Osteoblast (primary cell): ENCODE measurements around the gene BET1L. TPM values are rescaled to one million over a fixed set of nuclear protein-coding genes. Genes with fewer than 3 reads are reported as not detected.

ENCODE experiments used
- DNase-seq: peaks from one replicate; pipeline ENCODE4 v3.0.0; 2011; ENCODE audit warnings: low spot score, mixed read lengths; ENCODE audit not compliant: insufficient read length; ENCODE audit errors: missing footprints
- H2AFZ ChIP-seq: 2 replicates; pipeline ENCODE4 v1.6.0; 2011; ENCODE audit warnings: mild to moderate bottlenecking, low read length
- H3K27ac ChIP-seq: 2 replicates; pipeline ENCODE4 v1.5.1; 2011; ENCODE audit warnings: mild to moderate bottlenecking, low read depth, low read length, moderate library complexity
- H3K27me3 ChIP-seq: 2 replicates; pipeline ENCODE4 v1.6.0; 2012; ENCODE audit warnings: mild to moderate bottlenecking, control low read depth, inconsistent platforms, low read length, moderate library complexity; ENCODE audit not compliant: insufficient read depth
- H3K36me3 ChIP-seq: 2 replicates; pipeline ENCODE4 v1.5.1; 2011; ENCODE audit warnings: mild to moderate bottlenecking, low read length, control low read depth, moderate library complexity; ENCODE audit not compliant: insufficient read depth
- H3K4me1 ChIP-seq: 2 replicates; pipeline ENCODE4 v1.5.1; 2011; ENCODE audit warnings: mild to moderate bottlenecking, low read length, control low read depth, moderate library complexity; ENCODE audit not compliant: insufficient read depth
- H3K4me2 ChIP-seq: 2 replicates; pipeline ENCODE4 v1.6.0; 2011; ENCODE audit warnings: mild to moderate bottlenecking, low read length; ENCODE audit not compliant: insufficient read depth
- H3K4me3 ChIP-seq: fragments of 200-600 bp; sonication (generic); 3 replicates; pipeline ENCODE4 v1.5.1; 2012; ENCODE audit warnings: mild to moderate bottlenecking, low read length, inconsistent platforms; ENCODE audit not compliant: insufficient read depth
- H3K79me2 ChIP-seq: 2 replicates; pipeline ENCODE4 v1.6.0; 2012; ENCODE audit warnings: mild to moderate bottlenecking, low read length, control low read depth, inconsistent platforms; ENCODE audit not compliant: insufficient read depth
- H3K9me3 ChIP-seq: 2 replicates; pipeline ENCODE4 v1.5.1; 2011; ENCODE audit warnings: low read depth, low read length, control low read depth
- H4K20me1 ChIP-seq: 2 replicates; pipeline ENCODE4 v1.6.0; 2012; ENCODE audit warnings: mild to moderate bottlenecking, low read length, control low read depth; ENCODE audit not compliant: insufficient read depth
- total RNA-seq: library from RNA; depleted of rRNA; stranded (reverse); fragments of >200 nt; gene quantifications from 2 replicates; pipeline ENCODE4 v1.2.3, GENCODE V29; 2012
- TF ChIP-seq, protein P1 (sequence below): IDR thresholded peaks from 2 replicates; pipeline ENCODE4 v1.5.1; 2011; ENCODE audit warnings: mild to moderate bottlenecking, low read depth, low read length, moderate library complexity; ENCODE audit errors: extremely low read depth

The BET1L gene
- total RNA-seq, 1 donor, result 24.6 TPM

DNA sequence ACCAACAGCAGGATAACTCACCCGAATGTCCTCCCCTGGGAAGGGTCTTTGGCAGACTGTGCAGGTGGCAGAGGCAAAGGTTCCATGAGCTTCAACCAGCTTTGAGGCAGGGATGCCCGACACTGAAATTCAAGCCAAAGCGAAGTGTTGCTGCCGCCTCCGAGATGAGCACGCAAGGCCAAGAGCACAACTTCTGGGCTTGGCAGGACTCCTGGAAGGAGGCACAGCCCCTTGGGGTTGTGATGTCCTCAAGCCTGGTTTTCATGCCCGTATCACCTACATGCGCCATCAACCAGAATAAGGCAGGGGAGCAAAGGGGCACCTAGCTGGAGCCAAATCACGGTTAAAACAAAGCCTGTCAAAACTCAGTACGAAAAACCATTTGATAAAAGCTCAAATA is 23.2 kb upstream of the BET1L start:
- H4K20me1 ChIP-seq, result no peaks in the 10 kb centered on the region
- no peaks in the 10 kb centered on the region for H3K27me3 ChIP-seq
- no peak overlapping the region for H3K27ac ChIP-seq
- no peak overlapping the region for H3K4me3 ChIP-seq
- H2AFZ ChIP-seq, result no peak overlapping the region
- TF ChIP-seq, protein P1, sequence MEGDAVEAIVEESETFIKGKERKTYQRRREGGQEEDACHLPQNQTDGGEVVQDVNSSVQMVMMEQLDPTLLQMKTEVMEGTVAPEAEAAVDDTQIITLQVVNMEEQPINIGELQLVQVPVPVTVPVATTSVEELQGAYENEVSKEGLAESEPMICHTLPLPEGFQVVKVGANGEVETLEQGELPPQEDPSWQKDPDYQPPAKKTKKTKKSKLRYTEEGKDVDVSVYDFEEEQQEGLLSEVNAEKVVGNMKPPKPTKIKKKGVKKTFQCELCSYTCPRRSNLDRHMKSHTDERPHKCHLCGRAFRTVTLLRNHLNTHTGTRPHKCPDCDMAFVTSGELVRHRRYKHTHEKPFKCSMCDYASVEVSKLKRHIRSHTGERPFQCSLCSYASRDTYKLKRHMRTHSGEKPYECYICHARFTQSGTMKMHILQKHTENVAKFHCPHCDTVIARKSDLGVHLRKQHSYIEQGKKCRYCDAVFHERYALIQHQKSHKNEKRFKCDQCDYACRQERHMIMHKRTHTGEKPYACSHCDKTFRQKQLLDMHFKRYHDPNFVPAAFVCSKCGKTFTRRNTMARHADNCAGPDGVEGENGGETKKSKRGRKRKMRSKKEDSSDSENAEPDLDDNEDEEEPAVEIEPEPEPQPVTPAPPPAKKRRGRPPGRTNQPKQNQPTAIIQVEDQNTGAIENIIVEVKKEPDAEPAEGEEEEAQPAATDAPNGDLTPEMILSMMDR, result no peak
- peaks cover 5% of the 10 kb centered on the region for H3K79me2 ChIP-seq
- H3K4me1 ChIP-seq, result peaks cover 11% of the 10 kb centered on the region
- DNase-seq, result no peak
- H3K9me3 ChIP-seq, result no peaks in the 10 kb centered on the region
- no peak overlapping the region for H3K4me2 ChIP-seq
- H3K36me3 ChIP-seq, result no peaks in the 10 kb centered on the region

DNA sequence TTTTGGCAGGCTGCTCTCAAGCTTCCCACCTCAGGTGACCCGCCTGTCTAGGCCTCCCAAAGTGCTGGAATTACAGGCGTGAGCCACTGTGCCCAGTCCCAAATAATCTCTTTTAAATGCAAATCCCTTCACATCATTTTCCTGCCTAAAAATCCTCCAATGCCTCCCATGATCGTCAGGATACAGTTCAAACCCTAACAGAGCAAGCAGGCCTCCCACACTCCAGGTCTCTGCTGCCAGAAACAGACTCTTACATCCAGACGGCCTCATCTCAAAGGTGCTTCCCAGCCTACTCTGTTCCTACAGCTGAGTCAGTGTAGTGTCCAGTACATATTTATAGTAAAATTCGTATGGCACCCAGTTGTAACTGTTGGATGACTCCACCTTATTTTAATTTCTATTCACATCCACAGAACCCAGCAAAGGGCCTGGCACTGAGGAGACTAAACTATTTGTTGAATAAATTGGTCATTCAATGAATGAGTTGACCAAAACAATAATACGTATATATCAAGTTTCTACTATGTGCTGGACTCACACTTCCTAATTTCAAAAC is 20.7 kb upstream of the BET1L start:
- TF ChIP-seq, protein P1, result no peak
- Histone ChIP-seq H3K9me3 (no peaks in the 10 kb centered on the region), H3K79me2 (peaks cover 3% of the 10 kb centered on the region), H3K4me3 (no peak overlapping the region), H3K27me3 (no peaks in the 10 kb centered on the region), H3K27ac (no peak overlapping the region), H3K36me3 (no peaks in the 10 kb centered on the region), H3K4me2 (no peak overlapping the region), H2AFZ (no peak overlapping the region), H4K20me1 (peaks cover 3% of the 10 kb centered on the region), H3K4me1 (peaks cover 8% of the 10 kb centered on the region)
- DNase-seq, result no peak

DNA sequence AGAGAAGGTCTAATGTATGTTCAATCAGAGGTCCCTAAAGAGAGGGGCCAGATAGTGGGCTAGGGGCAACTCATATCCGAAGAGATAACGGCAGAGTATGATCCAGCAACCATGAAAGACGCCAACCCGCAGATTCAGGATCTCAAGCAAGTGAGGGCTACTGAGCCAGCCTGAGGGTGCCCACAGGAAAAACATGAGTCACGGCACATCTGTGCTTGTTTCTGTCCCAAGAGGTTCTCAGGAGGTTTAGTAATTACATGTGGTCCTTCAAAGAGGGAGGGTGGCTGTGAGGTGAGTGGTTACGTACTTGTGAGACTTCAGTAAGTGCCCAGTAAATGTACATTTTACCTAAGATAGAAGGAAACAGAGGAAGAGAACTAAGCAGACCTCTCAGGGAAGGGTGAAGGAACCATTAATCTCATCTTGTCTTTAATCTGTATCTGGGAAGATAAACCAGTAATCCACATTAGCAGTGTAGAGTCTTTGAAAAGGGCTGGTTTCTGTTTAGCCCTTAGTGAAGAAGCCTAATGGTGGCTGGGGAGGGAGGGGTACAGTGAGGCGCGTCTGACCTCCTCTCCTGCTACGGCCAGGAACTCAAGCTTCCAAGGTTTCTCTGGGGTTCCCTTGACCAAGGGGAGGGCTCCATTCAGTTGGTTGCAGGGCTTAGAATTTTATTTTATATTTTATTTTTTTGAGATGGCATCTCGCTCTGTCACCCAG is 18.7 kb upstream of the BET1L start:
- Histone ChIP-seq H2AFZ (peak overlapping the region; percentile 70), H3K27ac (no peak overlapping the region), H3K4me3 (peak overlapping the region; percentile 39), H3K9me3 (no peaks in the 10 kb centered on the region), H4K20me1 (peaks cover 3% of the 10 kb centered on the region), H3K4me1 (peaks cover 8% of the 10 kb centered on the region), H3K79me2 (peaks cover 3% of the 10 kb centered on the region), H3K27me3 (no peaks in the 10 kb centered on the region), H3K36me3 (no peaks in the 10 kb centered on the region), H3K4me2 (peak overlapping the region; percentile 64)
- peak; percentile 82 for DNase-seq
- TF ChIP-seq, protein P1, result no peak

DNA sequence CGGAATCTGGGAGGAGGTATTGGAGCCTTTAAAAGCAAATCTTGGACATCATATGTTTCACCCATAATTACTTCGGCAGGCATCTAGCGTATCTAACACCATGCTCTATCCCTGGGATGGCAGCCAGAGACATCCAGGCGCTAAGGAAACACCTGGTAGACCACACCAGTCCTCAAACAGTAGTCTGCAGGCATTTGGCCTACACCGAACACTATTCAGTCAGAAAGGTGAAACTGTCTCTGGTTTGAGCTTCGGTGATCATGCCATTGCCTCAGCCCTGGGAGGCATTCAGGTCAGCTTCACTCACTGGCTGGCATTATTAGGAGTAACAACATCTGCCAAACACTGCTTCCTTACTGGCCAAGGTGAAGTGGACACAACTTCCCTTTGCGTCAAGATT is 17.2 kb upstream of the BET1L start:
- H4K20me1 ChIP-seq, result peaks cover 3% of the 10 kb centered on the region
- no peak overlapping the region for H3K4me2 ChIP-seq
- H3K4me1 ChIP-seq, result peaks cover 8% of the 10 kb centered on the region
- peaks cover 3% of the 10 kb centered on the region for H3K79me2 ChIP-seq
- no peak overlapping the region for H3K4me3 ChIP-seq
- no peaks in the 10 kb centered on the region for H3K27me3 ChIP-seq
- H3K27ac ChIP-seq, result no peak overlapping the region
- no peaks in the 10 kb centered on the region for H3K36me3 ChIP-seq
- H3K9me3 ChIP-seq, result no peaks in the 10 kb centered on the region
- TF ChIP-seq, protein P1, result no peak
- DNase-seq, result no peak
- H2AFZ ChIP-seq, result no peak overlapping the region
